Colonic mucosa (tissue), 4 donors: ENCODE data around the gene CPNE1. TPM values are rescaled to one million over a fixed set of nuclear protein-coding genes. Genes with fewer than 3 reads are reported as not detected.

ENCODE experiments used
- DNase-seq: peaks from one replicate; pipeline ENCODE4 v3.0.0-alpha.2; 2020
- H3K27ac ChIP-seq: fragments of 200-600 bp; one replicate; pipeline ENCODE4 v1.8.0; 2021
- H3K27me3 ChIP-seq: fragments of 200-600 bp; one replicate; pipeline ENCODE4 v1.8.0; 2021
- H3K36me3 ChIP-seq: fragments of 200-600 bp; one replicate; pipeline ENCODE4 v1.8.0; 2021
- H3K4me1 ChIP-seq: fragments of 200-600 bp; one replicate; pipeline ENCODE4 v1.8.0; 2021; ENCODE audit warnings: mild to moderate bottlenecking
- H3K4me3 ChIP-seq: fragments of 200-600 bp; one replicate; pipeline ENCODE4 v1.8.0; 2021
- H3K9ac ChIP-seq, 2 donors: one replicate each; pipeline ENCODE4 v1.7.0; 2013; ENCODE audit warnings: control low read depth in 2 of 2, low read depth in 2 of 2, low read length in 2 of 2
- H3K9me3 ChIP-seq: fragments of 200-600 bp; one replicate; pipeline ENCODE4 v1.8.0; 2021
- intact Hi-C: fragments of 100-400 bp; cut with DNase I; formaldehyde crosslinking; loops from one replicate; pipeline ENCODE4 v1.14.1; 2022
- total RNA-seq, 2 donors: library from RNA; stranded (reverse); fragmentation: NEBNext Ultra II Directional in 1 of 2; extraction: Animal tissue kit (Norgen Biotek cat#: 25700) in 1 of 2; gene quantifications; one replicate each; pipeline ENCODE4 v1.2.1, GENCODE V29; 2021
- TF ChIP-seq, protein P1 (sequence below): fragments of 200-600 bp; IDR thresholded peaks from one replicate; pipeline ENCODE4 v1.8.0; 2022; ENCODE audit warnings: antibody characterized with exemption, mild to moderate bottlenecking
- donor health status: healthy.
- donor health status: DM: no; HTN: no; CAD: no.
- donor health status: DM: no; HTN: no; CAD: no.

Gene CPNE1
- total RNA-seq, 2 donors from 2014 or later = 137 to 152 TPM

DNA sequence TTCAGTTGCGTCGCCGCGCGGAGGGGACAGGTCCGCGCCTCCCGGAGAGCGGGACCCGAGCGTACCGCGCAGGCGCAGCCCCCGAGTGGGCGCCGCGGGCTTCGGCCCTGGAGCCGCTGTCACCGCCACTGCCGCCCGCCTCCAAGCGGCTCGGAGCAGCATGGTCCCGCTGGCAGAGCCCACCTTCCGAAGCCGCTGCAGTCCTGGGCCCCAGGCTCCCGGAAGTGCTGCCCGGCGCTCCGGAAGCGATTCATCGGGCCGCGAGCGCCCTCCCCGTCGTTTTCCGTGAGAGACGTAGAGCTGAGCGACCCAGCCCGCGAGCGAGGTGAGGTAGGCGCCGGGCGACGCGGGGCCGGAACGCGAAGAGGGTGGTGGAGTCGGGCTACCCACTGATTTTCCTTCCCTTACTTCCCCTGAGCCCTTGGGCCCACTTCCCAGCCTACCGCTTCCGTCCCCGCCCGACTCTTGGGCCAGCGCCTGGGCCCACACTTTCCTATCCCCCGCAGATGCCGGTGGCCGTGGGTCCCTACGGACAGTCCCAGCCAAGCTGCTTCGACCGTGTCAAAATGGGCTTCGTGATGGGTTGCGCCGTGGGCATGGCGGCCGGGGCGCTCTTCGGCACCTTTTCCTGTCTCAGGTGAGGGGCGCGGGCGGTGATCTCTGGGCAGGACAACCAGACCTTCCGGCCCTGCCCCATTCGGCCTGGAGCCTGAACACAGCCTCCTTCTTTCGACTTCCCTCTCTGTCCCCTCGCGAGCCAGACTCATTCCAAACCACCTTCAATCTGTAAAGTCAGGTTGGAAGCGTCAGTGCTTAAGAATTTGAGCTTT lies 34.6 kb upstream of the CPNE1 start, which contains the start of the genes NFS1 and ROMO1:
NFS1 (minus strand) TSS at position 226 of the 830 bp plus-strand sequence; CDS start at position 162, 64 bp downstream.
ROMO1 (plus strand) TSS at position 279 of the 830 bp plus-strand sequence; CDS start at position 507, 228 bp downstream.
- Histone ChIP-seq H3K4me3 (peak within 1 kb of the TSS; percentile 85), H3K27ac (peak within 1 kb of the TSS; percentile 82), H3K4me1 (no peaks in the 10 kb centered on the region), H3K27me3 (no peaks in the 10 kb centered on the region), H3K36me3 (peaks cover 5% of the 10 kb centered on the region), H3K9me3 (no peaks in the 10 kb centered on the region), H3K9ac (peak within 1 kb of the TSS; percentile 87 to 96)
- TF ChIP-seq, protein P1, sequence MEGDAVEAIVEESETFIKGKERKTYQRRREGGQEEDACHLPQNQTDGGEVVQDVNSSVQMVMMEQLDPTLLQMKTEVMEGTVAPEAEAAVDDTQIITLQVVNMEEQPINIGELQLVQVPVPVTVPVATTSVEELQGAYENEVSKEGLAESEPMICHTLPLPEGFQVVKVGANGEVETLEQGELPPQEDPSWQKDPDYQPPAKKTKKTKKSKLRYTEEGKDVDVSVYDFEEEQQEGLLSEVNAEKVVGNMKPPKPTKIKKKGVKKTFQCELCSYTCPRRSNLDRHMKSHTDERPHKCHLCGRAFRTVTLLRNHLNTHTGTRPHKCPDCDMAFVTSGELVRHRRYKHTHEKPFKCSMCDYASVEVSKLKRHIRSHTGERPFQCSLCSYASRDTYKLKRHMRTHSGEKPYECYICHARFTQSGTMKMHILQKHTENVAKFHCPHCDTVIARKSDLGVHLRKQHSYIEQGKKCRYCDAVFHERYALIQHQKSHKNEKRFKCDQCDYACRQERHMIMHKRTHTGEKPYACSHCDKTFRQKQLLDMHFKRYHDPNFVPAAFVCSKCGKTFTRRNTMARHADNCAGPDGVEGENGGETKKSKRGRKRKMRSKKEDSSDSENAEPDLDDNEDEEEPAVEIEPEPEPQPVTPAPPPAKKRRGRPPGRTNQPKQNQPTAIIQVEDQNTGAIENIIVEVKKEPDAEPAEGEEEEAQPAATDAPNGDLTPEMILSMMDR = no peak
- DNase-seq = peak; percentile 88
- intact Hi-C loops = no loop called here

GRCh38 chr20:35698298-35699126 lies 33.8 kb upstream of the CPNE1 start:
- no peaks in the 10 kb centered on the region for H3K9me3 ChIP-seq
- H3K4me1 ChIP-seq = no peaks in the 10 kb centered on the region
- peak overlapping the region; percentile 85 for H3K4me3 ChIP-seq
- H3K9ac ChIP-seq = peak overlapping the region; percentile 87 to 96
- intact Hi-C loops = no loop called here
- no peaks in the 10 kb centered on the region for H3K27me3 ChIP-seq
- DNase-seq = peak; percentile 43
- TF ChIP-seq, protein P1 = no peak
- no peaks in the 10 kb centered on the region for H3K36me3 ChIP-seq
- peak overlapping the region; percentile 82 for H3K27ac ChIP-seq

DNA sequence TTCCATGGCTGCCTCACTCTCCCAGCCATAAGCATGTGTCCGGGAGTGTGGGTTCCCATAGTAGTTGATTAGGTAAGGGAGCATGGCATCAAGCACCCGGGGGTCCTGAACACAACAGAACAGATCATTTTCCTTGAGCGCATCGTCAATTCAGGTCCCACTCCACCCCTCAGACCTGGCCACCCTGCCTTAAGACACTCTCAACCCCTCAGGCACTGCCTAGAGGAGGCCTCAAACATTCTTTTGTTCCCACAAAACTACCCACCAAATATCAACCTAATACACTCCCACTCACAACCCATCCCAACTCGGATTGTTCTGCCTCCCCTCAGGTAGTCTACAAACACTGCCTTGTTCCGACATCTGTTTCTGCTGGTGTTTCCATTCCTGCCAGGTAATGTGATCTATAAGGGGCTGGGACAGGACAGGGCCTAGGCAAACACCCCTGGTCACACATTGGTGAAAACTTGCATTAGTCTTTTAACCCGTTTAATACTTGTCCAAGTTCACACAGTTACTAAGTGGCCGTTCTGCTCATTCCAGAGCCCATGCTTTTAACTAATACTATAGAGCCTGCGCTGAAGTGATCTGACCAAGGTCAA lies 33.1 kb upstream of the CPNE1 start:
- no peak for DNase-seq
- H3K27ac ChIP-seq = no peak overlapping the region
- H3K4me3 ChIP-seq = peak overlapping the region; percentile 85

GRCh38 chr20:35695978-35696377 lies 31.3 kb upstream of the CPNE1 start:
- TF ChIP-seq, protein P1 = no peak
- Histone ChIP-seq H3K36me3 (no peaks in the 10 kb centered on the region), H3K4me3 (no peak overlapping the region), H3K27me3 (no peaks in the 10 kb centered on the region), H3K9ac (no peak overlapping the region), H3K4me1 (no peaks in the 10 kb centered on the region), H3K9me3 (no peaks in the 10 kb centered on the region), H3K27ac (no peak overlapping the region)
- intact Hi-C loops = no loop called here
- no peak for DNase-seq

More for the DNA sequence above, 33.1 kb upstream of the CPNE1 start:
- intact Hi-C loops = no loop called here
- Histone ChIP-seq H3K4me1 (no peaks in the 10 kb centered on the region), H3K9me3 (no peaks in the 10 kb centered on the region), H3K9ac (peak overlapping the region in 1 of 2 donors; percentile 96), H3K27me3 (no peaks in the 10 kb centered on the region), H3K36me3 (no peaks in the 10 kb centered on the region)
- TF ChIP-seq, protein P1 = no peak

GRCh38 chr20:35695245-35695749 lies 30.6 kb upstream of the CPNE1 start:
- intact Hi-C loops = no loop called here
- Histone ChIP-seq H3K9ac (no peak overlapping the region), H3K36me3 (no peaks in the 10 kb centered on the region), H3K27ac (no peak overlapping the region), H3K27me3 (no peaks in the 10 kb centered on the region), H3K9me3 (no peaks in the 10 kb centered on the region), H3K4me1 (no peaks in the 10 kb centered on the region), H3K4me3 (no peak overlapping the region)
- DNase-seq = no peak
- TF ChIP-seq, protein P1 = no peak
